Left colon (tissue), 2 donors: ENCODE results near the gene ESD. TPM values are rescaled to one million over a fixed set of nuclear protein-coding genes. Genes with fewer than 3 reads are reported as not detected.
"Not testable (repeated sequence)": the region's sequence is repeated elsewhere in the genome, so short reads cannot be mapped to it uniquely, and the experiment has no call there.

ENCODE experiments used
- ATAC-seq: fragments of 200-7000 bp; cut with Tn5 transposase; one replicate; pipeline ENCODE4 v1.9.1; 2020; ENCODE audit warnings: mild to moderate bottlenecking, moderate library complexity
- DNase-seq, 2 donors: peaks; one replicate each; pipeline ENCODE4 v3.0.0-alpha.2; 2020
- intact Hi-C, 2 donors: fragments of 100-400 bp; cut with DNase I in 1 of 2; cut with micrococcal nuclease in 1 of 2; formaldehyde crosslinking; loops; one replicate each; pipeline versions ENCODE4 v1.11.2 to v1.14.0; 2022; cut with DNase I, micrococcal nuclease
- total RNA-seq, 2 donors: library from RNA; stranded (reverse); fragmentation: NEBNext Ultra II Directional; extraction: Animal tissue kit (Norgen Biotek cat#: 25700); gene quantifications; one replicate each; pipeline ENCODE4 v1.2.1, GENCODE V29; 2021
- donor health status: DM: no; HTN: no; CAD: no.
- donor health status: DM: yes; HTN: yes; CAD: no.

The ESD gene
- total RNA-seq, 2 donors from 2014 or later, result 85.4 to 93.0 TPM

DNA sequence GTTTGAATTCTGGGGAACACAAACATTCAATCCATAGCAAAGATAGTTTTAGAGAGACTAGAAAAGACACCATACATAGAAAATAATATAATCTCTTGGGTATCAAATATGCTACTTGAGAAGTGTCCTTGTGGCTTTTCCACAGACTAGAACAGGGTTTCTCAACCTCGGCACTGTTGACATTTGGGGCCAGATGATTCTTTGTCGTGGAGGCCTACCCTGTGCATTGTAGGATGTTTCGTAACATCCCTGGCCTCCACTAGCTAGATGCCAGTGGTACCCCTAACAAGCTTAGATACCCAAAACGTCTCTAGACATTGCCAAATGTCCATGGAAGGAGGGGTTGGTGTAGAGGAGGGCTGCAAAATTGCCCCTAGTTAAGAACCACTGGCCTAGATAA, 2.2 kb upstream of the ESD start:
- ATAC-seq (no peak), DNase-seq (no peak)
- intact Hi-C loops, result no loop called here

- DNase-seq, result peak in 1 of 2 donors; percentile 18
- intact Hi-C loops, result no loop called here
- peak; percentile 44 for ATAC-seq
Measured at GRCh38 chr13:46797501-46798237, 708 bp upstream of the ESD start.

- ATAC-seq (no peak), DNase-seq (no peak)
- intact Hi-C loops, result no loop called here
Measured at GRCh38 chr13:46796129-46796514, 839 bp downstream of the ESD start.

- DNase-seq (no peak), ATAC-seq (no peak)
- intact Hi-C loops, result no loop called here
Measured at GRCh38 chr13:46795321-46795720, 1.6 kb downstream of the ESD start.

DNA sequence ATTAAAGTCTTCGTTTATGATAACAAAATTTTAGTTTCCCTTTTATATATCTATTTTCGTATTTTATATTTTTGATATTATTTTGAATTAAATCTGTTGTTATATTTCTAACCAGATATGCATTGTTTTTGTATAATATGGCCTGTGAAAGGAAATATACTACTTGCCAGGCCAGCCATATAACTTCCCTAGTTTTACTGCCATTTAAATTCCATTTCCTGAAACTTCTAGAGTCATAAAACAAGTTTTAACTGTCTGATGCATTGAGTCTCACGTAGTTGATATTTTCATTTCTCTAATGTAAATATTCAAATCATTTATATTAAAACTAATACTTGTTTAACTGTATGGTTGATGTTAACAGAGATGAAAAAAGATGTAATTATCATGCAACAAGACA, 13.5 kb downstream of the ESD start:
- DNase-seq (no peak), ATAC-seq (peak; percentile 91)
- intact Hi-C loops, result no loop called here

DNA sequence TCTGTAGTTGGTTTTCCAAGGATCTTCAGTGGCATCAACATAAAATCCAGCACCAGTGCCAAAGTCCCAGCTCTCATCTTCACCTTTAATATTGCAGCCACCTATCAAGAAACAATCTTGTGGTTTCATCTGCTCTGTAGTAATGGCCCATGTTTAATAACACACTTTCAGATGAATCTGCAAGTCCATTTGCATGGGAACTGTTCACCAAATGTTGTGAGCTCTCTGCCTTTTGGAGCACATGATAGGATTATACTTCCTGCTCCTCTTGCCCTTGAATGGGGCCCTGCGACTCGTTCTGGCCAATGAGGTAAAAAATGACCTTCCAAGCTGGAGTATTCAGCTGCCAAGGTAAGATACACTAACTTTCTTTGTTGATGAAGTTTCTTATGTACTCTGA, 14.3 kb downstream of the ESD start:
- no peak for ATAC-seq
- intact Hi-C loops, result no loop called here
- DNase-seq, result no peak

DNA sequence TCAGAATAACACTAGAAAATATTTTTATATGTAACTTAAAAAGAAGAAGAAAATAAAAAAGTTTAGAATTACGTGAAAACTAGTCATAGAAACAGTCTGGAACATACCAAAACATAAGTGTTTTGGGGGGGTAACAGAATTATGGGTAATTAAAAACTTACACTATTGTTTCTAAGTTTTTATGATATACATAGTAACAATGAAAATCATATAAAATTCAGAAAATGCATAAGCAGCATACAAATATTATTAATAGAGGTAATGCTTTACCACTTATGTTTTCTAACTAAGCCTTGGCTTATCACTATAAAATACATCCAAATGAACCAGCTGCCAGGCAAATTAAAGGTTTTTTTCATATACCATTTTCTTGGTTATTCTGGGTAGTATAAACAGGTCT, 14.9 kb downstream of the ESD start:
- intact Hi-C loops, result no loop called here
- ATAC-seq, result no peak
- no peak for DNase-seq

- intact Hi-C loops, result no loop called here
- DNase-seq, result no peak
- ATAC-seq, result no peak
Measured at GRCh38 chr13:46778890-46779289, 18.1 kb downstream of the ESD start.

DNA sequence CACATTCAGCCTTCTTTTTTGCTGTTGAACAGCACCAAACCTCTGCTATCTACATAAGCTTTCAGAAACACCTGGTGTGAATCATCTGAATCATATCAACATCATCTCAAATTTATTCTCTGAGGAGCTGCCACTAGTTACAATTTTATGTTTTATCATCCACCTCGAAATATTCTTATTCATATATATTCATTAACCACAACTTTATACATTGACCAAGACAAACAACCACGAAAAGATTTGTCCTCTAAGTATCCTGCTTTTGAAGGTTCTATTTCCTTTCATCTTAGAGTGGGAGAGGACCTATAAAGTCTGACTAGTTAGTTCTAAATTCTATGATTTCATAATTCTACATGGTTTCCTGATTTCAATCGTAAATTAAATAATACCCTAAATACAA, 18.9 kb downstream of the ESD start:
- no peak for DNase-seq
- intact Hi-C loops, result no loop called here
- ATAC-seq, result no peak

DNA sequence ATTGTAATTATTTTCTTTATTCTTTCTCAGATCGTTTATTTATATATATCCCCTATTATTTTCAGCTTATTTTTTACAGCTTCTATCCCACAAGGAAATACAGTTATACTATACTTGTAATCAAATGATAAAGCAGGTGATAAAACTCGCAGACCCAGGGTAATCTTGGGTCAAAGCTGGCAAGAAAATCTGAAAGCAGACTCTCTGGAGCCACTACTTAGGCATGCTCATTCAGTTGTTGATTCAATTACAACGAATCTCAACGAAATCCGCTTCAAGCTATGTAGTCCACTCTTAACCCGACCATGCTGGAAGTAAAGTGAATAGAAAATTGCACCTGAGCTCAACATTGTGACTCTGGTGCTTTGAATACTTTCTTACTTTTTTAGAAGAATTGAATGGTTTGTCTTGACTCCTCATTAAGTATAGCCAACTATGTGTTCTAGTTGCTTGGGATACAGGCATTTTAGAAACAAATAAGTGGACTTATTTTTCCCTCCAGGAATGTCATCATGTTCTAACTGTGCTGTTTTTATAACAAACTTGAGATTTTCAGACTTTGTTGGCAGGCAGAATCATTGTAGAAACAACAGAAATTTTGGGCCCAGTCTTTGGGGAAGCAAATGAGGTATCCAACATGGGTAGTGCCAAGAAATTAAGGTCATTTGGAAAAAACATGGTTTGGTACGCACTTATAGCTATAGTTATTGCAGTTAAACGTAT, 21.4 kb downstream of the ESD start:
- DNase-seq, result no peak
- intact Hi-C loops, result no loop called here

DNA sequence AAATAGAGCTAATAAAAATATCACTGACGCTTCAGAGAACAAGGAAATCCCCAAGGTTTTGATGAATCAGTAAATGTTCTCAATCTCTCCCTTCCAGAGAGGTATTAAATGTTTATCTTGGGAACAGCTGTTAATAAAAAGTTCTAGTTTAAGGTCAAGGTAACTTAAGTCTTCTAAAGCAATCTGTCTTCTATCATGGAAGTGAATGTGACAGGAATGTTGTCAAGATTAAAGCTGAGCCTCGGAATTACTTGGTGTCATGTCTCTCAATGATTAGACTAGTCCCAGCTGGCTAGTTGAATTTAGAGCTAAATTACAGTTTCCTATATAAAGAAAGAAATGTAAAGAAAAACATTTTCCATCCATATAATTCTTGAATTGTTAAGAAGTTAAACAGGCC, 23.4 kb downstream of the ESD start:
- DNase-seq, result no peak
- ATAC-seq, result no peak
- intact Hi-C loops, result no loop called here

More for the DNA sequence above, 21.4 kb downstream of the ESD start:
- peak; percentile 58 for ATAC-seq

DNA sequence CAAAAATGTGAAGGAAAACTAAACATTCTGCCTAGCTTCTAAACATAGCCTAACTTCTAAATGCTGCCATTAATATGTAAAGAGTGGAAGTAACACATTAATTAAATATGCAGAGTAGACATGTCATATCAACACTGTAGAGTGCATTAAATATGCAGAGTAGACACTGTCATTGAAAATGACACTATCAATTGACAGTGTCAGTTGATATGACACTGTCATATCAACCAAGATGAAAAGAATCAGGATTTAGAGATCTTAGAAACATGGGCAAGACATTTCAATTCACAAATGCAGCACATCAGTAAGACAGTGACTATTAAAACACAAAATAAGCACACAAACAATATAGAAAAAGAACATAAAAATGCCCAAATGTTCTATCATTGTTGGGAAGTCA, 25.3 kb downstream of the ESD start:
- ATAC-seq (no peak), DNase-seq (no peak)
- intact Hi-C loops, result no loop called here

DNA sequence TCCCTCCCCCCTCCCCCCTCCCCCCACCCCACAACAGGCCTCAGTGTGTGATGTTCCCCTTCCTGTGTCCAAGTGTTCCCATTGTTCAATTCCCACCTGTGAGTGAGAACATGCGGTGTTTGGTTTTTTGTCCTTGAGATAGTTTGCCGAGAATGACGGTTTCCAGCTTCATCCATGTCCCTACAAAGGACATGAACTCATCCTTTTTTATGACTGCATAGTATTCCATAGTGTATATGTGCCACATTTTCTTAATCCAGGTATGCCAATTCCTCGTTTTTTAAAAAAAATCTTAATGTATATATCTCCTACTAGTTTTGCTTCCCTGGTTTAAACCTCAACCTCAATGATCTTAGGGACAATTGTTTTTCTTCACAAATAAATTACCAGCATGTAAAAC, 27.0 kb downstream of the ESD start:
- intact Hi-C loops, ATAC-seq: not testable (repeated sequence)

DNA sequence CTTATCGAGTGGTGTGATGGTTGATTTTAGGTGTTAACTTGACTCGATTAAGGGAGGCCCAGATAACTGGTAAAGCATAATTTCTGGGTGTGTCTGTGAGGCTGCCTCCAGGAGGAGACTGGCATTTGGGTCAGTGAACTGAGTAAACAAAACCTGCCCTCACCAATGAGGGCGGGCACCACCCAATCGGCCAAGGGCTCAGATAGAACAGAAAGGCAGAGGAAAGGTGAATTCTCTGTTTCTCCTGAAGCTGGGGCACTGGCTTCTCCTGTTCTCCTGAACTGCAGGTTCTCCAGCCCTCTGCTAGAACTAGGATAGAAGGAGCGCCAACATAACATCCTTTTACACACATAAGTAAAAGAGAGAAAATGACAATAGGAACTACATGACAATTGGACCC, 35.1 kb downstream of the ESD start:
- ATAC-seq, result peak; percentile 48
- intact Hi-C loops, result no loop called here
- peak in 1 of 2 donors; percentile 33 for DNase-seq

More for the DNA sequence above, 27.0 kb downstream of the ESD start:
- not testable (repeated sequence) for DNase-seq

GRCh38 chr13:46761174-46761573, 35.8 kb downstream of the ESD start:
- intact Hi-C loops, result no loop called here
- no peak for ATAC-seq

GRCh38 chr13:46759846-46760245, 37.1 kb downstream of the ESD start:
- DNase-seq (peak in 1 of 2 donors; percentile 51), ATAC-seq (peak; percentile 90)
- intact Hi-C loops, result no loop called here

More at GRCh38 chr13:46761174-46761573, 35.8 kb downstream of the ESD start:
- no peak for DNase-seq

- intact Hi-C loops, result no loop called here
Measured at GRCh38 chr13:46757640-46758039, 39.3 kb downstream of the ESD start.

GRCh38 chr13:46756977-46757376, 40.0 kb downstream of the ESD start:
- DNase-seq, result no peak

More at GRCh38 chr13:46757640-46758039, 39.3 kb downstream of the ESD start:
- DNase-seq (no peak), ATAC-seq (no peak)

DNA sequence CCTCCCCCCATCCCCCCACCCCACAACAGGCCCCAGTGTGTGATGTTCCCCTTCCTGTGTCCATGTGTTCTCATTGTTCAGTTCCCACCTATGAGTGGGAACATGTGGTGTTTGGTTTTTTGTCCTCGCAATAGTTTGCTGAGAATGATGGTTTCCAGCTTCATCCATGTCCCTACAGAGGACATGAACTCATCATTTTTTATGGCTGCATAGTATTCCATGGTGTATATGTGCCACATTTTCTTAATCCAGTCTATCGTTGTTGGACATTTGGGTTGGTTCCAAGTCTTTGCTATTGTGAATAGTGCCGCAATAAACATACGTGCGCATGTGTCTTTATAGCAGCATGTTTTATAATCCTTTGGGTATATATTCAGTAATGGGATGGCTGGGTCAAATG, 41.5 kb downstream of the ESD start:
- ATAC-seq, DNase-seq, intact Hi-C loops: not testable (repeated sequence)

More at GRCh38 chr13:46756977-46757376, 40.0 kb downstream of the ESD start:
- ATAC-seq, result peak; percentile 16
- intact Hi-C loops, result no loop called here

DNA sequence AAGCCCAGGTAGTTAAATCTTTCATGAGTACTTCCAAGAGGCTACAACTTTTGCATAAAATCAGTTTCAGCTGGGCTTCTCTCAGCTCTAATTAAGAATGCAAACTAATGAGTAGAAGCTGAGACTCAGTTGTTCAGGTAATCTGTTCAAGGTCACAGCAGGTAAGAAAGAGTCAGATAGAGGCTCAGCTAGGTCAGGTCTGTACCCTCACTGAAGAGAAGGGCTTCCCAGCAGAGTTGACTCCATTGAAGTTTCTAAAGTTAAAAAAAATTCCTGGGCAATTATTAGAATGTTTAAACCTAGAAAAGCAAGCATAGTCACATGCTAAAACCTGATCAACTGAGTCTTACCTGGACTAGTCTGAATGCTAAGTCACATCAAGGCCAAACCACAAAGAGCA, 42.1 kb downstream of the ESD start:
- ATAC-seq (no peak), DNase-seq (no peak)
- intact Hi-C loops, result no loop called here
